HepG2 (cell line): ENCODE data around the gene TRNP1. TPM values are rescaled to one million over a fixed set of nuclear protein-coding genes. Genes with fewer than 3 reads are reported as not detected.
A peak's percentile ranks its signal among the peaks of the same experiment; 100 is the strongest.

Experiments used
- ATAD3A ChIP-seq: sonication (generic); formaldehyde crosslinking; IDR thresholded peaks from 2 replicates; pipeline ENCODE4 v1.4.0; 2020; ENCODE audit warnings: missing genetic modification reagents
- HNF4G ChIP-seq, 2 experiments: sonication (generic) in 1 of 2; formaldehyde crosslinking in 1 of 2; IDR thresholded peaks; 2 replicates each; pipeline versions ENCODE4 v1.4.0 to v1.6.1; 2011 to 2020; ENCODE audit warnings: borderline replicate concordance in 2 of 2, low read depth in 2 of 2, mild to moderate bottlenecking in 2 of 2, low read length in 1 of 2, missing genetic modification reagents in 1 of 2, moderate library complexity in 1 of 2
- SNAPC5 ChIP-seq: sonication (generic); formaldehyde crosslinking; IDR thresholded peaks from 2 replicates; pipeline ENCODE4 v1.8.1; 2023; ENCODE audit warnings: mild to moderate bottlenecking, missing genetic modification reagents, borderline replicate concordance
- SOX6 ChIP-seq, 2 experiments: fragments of 450-650 bp in 1 of 2; sonication (generic) in 1 of 2; formaldehyde crosslinking in 1 of 2; IDR thresholded peaks; 2 replicates each; pipeline versions ENCODE4 v1.4.0 to v1.6.1; 2017 to 2020; ENCODE audit warnings: antibody characterized with exemption in 1 of 2, mild to moderate bottlenecking in 1 of 2, missing genetic modification reagents in 1 of 2
- ZNF224 ChIP-seq: sonication (generic); formaldehyde crosslinking; IDR thresholded peaks from 2 replicates; pipeline ENCODE4 v1.5.0; 2020; ENCODE audit warnings: mild to moderate bottlenecking, missing genetic modification reagents
- polyA plus RNA-seq, 8 experiments: library from polyadenylated mRNA; depleted of rRNA in 3 of 8; stranded (reverse) in 7 of 8; unstranded in 1 of 8; fragments of >200 nt; fragmentation: Illumina TruSeq in 4 of 8; extraction: Trizol in 4 of 8; gene quantifications; 2 replicates each; pipeline versions ENCODE4 v1.2.1 to v1.2.3, GENCODE V29; 2011 to 2016; ENCODE audit warnings: low read depth in 4 of 8, missing spikeins in 1 of 8, mixed read lengths in 1 of 8; ENCODE audit not compliant: insufficient read depth in 1 of 8
- total RNA-seq, 5 experiments: library from RNA; depleted of rRNA; stranded (reverse); fragments of >200 nt; fragmentation: Illumina TruSeq; extraction: Trizol; gene quantifications; 2 replicates each; pipeline ENCODE4 v1.2.3, GENCODE V29; 2016; ENCODE audit warnings: low read depth in 1 of 5
- TF ChIP-seq, protein P1 (sequence below): sonication (generic); formaldehyde crosslinking; IDR thresholded peaks from 2 replicates; pipeline ENCODE4 v1.4.0; 2020; ENCODE audit warnings: missing genetic modification reagents
- TF ChIP-seq, protein P2 (sequence below): sonication (generic); formaldehyde crosslinking; IDR thresholded peaks from 2 replicates; pipeline ENCODE4 v1.4.0; 2020; ENCODE audit warnings: mild to moderate bottlenecking, missing genetic modification reagents
- TF ChIP-seq, protein P3 (sequence below), 2 experiments: sonication (generic) in 1 of 2; formaldehyde crosslinking in 1 of 2; IDR thresholded peaks; 2 replicates each; pipeline versions ENCODE4 v1.6.1 to v1.9.0; 2014 to 2022; ENCODE audit warnings: antibody characterized with exemption in 1 of 2, borderline replicate concordance in 1 of 2, inconsistent platforms in 1 of 2, low read depth in 1 of 2, missing genetic modification reagents in 1 of 2
- TF ChIP-seq, protein P4 (sequence below): sonication (generic); formaldehyde crosslinking; IDR thresholded peaks from 2 replicates; pipeline ENCODE4 v1.5.0; 2020; ENCODE audit warnings: mild to moderate bottlenecking, missing genetic modification reagents

TRNP1 gene
- total and polyA plus RNA-seq, 2 of the 13 experiments (the other 11 are each of a cell fraction or from before 2014, with no cell fraction given): 42.0 to 158 TPM

- TF ChIP-seq, protein P1, sequence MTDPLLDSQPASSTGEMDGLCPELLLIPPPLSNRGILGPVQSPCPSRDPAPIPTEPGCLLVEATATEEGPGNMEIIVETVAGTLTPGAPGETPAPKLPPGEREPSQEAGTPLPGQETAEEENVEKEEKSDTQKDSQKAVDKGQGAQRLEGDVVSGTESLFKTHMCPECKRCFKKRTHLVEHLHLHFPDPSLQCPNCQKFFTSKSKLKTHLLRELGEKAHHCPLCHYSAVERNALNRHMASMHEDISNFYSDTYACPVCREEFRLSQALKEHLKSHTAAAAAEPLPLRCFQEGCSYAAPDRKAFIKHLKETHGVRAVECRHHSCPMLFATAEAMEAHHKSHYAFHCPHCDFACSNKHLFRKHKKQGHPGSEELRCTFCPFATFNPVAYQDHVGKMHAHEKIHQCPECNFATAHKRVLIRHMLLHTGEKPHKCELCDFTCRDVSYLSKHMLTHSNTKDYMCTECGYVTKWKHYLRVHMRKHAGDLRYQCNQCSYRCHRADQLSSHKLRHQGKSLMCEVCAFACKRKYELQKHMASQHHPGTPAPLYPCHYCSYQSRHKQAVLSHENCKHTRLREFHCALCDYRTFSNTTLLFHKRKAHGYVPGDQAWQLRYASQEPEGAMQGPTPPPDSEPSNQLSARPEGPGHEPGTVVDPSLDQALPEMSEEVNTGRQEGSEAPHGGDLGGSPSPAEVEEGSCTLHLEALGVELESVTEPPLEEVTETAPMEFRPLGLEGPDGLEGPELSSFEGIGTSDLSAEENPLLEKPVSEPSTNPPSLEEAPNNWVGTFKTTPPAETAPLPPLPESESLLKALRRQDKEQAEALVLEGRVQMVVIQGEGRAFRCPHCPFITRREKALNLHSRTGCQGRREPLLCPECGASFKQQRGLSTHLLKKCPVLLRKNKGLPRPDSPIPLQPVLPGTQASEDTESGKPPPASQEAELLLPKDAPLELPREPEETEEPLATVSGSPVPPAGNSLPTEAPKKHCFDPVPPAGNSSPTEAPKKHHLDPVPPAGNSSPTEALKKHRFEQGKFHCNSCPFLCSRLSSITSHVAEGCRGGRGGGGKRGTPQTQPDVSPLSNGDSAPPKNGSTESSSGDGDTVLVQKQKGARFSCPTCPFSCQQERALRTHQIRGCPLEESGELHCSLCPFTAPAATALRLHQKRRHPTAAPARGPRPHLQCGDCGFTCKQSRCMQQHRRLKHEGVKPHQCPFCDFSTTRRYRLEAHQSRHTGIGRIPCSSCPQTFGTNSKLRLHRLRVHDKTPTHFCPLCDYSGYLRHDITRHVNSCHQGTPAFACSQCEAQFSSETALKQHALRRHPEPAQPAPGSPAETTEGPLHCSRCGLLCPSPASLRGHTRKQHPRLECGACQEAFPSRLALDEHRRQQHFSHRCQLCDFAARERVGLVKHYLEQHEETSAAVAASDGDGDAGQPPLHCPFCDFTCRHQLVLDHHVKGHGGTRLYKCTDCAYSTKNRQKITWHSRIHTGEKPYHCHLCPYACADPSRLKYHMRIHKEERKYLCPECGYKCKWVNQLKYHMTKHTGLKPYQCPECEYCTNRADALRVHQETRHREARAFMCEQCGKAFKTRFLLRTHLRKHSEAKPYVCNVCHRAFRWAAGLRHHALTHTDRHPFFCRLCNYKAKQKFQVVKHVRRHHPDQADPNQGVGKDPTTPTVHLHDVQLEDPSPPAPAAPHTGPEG (CRISPR knock-in tag): no peak
- TF ChIP-seq, protein P2, sequence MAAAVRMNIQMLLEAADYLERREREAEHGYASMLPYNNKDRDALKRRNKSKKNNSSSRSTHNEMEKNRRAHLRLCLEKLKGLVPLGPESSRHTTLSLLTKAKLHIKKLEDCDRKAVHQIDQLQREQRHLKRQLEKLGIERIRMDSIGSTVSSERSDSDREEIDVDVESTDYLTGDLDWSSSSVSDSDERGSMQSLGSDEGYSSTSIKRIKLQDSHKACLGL (CRISPR knock-in tag): no peak
- TF ChIP-seq SNAPC5: no peak
- TF ChIP-seq, protein P3, sequence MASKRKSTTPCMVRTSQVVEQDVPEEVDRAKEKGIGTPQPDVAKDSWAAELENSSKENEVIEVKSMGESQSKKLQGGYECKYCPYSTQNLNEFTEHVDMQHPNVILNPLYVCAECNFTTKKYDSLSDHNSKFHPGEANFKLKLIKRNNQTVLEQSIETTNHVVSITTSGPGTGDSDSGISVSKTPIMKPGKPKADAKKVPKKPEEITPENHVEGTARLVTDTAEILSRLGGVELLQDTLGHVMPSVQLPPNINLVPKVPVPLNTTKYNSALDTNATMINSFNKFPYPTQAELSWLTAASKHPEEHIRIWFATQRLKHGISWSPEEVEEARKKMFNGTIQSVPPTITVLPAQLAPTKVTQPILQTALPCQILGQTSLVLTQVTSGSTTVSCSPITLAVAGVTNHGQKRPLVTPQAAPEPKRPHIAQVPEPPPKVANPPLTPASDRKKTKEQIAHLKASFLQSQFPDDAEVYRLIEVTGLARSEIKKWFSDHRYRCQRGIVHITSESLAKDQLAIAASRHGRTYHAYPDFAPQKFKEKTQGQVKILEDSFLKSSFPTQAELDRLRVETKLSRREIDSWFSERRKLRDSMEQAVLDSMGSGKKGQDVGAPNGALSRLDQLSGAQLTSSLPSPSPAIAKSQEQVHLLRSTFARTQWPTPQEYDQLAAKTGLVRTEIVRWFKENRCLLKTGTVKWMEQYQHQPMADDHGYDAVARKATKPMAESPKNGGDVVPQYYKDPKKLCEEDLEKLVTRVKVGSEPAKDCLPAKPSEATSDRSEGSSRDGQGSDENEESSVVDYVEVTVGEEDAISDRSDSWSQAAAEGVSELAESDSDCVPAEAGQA (IDR thresholded peaks at IDR 0.05; ENCODE audit: low read depth): no peak
- TF ChIP-seq, protein P3 (CRISPR knock-in tag; IDR thresholded peaks at IDR 0.05; ENCODE audit: borderline replicate concordance): no peak
- TF ChIP-seq ATAD3A: no peak
- no peak for TF ChIP-seq ZNF224 (CRISPR knock-in tag)
- TF ChIP-seq HNF4G (IDR thresholded peaks at IDR 0.05; ENCODE audit: borderline replicate concordance, low read depth, low read length): no peak
- no peak for TF ChIP-seq HNF4G (CRISPR knock-in tag; IDR thresholded peaks at IDR 0.05; ENCODE audit: borderline replicate concordance, low read depth)
- no peak for TF ChIP-seq SOX6 (IDR thresholded peaks at IDR 0.05)
- TF ChIP-seq SOX6 (CRISPR knock-in tag; IDR thresholded peaks at IDR 0.05): peak; percentile 89
- TF ChIP-seq, protein P4, sequence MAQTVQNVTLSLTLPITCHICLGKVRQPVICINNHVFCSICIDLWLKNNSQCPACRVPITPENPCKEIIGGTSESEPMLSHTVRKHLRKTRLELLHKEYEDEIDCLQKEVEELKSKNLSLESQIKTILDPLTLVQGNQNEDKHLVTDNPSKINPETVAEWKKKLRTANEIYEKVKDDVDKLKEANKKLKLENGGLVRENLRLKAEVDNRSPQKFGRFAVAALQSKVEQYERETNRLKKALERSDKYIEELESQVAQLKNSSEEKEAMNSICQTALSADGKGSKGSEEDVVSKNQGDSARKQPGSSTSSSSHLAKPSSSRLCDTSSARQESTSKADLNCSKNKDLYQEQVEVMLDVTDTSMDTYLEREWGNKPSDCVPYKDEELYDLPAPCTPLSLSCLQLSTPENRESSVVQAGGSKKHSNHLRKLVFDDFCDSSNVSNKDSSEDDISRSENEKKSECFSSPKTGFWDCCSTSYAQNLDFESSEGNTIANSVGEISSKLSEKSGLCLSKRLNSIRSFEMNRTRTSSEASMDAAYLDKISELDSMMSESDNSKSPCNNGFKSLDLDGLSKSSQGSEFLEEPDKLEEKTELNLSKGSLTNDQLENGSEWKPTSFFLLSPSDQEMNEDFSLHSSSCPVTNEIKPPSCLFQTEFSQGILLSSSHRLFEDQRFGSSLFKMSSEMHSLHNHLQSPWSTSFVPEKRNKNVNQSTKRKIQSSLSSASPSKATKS (CRISPR knock-in tag): no peak
Observed at GRCh38 chr1:27003745-27004470, 10.4 kb downstream of the TRNP1 start (continued).
